HG03575 (cell line): ENCODE results near the gene NR2C1.
A peak's percentile ranks its signal among the peaks of the same experiment; 100 is the strongest.
"Not testable (repeated sequence)": the region's sequence is repeated elsewhere in the genome, so short reads cannot be mapped to it uniquely, and the experiment has no call there.

Source experiments
- ATAC-seq: cut with Tn5 transposase; IDR thresholded peaks from one replicate; pipeline ENCODE4 v1.9.1; 2021; ENCODE audit not compliant: unreplicated experiment, insufficient number of reproducible peaks, low FRiP score; ENCODE audit errors: extremely low read depth

NR2C1 gene

DNA sequence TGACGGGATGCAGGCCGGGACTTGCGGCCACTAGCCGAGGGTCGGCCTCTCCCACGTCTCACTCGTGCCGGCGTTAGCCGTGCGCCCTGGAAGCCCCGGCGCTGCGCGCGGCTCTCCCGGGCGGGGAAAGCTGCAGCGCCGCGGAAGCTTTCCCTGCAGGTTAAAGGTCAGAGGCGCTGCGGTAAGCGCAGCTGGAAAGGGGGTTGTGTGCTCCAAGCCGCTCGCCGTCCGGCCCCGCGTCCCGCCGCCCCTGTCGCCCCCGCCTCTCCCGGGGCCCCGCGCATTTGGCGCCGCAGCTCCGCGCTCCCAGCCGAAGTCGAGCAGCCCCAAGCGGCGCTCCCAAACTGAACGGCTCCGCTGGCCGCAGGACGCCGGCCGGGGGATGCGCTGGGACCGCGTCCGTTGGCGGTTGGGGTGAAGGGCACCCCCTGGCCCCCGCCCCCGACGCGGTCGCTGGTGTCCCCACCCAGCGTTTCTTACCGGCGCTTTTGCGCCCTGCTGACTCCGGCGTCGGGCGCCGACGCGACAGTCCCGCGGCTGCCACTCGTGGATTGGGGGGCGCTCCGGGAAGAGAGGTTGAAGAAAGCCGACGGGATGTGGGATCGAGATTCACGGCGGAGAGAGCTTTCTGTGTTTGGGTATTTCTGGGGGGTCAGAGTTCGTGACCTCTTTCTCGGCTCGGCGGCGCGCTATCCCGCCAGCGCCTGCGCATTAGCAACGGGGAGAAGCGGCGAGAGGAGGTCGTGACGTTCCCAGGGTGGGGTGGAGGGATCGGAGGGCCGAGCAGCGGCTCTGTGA, at the start of gene NR2C1:
Gene NR2C1 (minus strand): TSS at position 719 of the 798 bp plus-strand sequence. CDS start 6,234 bp downstream, outside the sequence.
- ATAC-seq = peak; percentile 67

- no peak for ATAC-seq
These were observed 45.4 kb upstream of the NR2C1 start for GRCh38 chr12:95118788-95119179.

GRCh38 chr12:95118138-95118787, 44.8 kb upstream of the NR2C1 start:
- ATAC-seq = no peak

DNA sequence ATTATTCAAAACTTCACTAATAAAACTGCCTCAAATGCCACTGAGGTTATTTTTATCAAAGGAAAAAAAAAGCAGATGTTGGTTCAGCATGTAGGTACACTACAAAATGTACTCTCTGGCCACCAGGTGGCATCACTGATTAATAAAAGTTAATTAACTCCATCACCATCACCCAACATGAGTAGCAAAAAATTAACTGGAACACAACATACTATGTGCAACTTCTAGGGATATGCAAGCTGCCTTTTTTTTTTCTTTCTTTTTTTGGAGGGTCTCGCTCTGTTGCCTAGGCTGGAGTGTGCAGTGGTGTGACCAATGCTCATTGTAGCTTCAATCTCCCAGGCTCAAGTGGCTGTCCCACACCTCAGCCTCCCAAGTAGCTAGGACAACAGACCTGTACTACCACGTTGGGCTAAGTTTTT, 43.8 kb upstream of the NR2C1 start:
- ATAC-seq = no peak

DNA sequence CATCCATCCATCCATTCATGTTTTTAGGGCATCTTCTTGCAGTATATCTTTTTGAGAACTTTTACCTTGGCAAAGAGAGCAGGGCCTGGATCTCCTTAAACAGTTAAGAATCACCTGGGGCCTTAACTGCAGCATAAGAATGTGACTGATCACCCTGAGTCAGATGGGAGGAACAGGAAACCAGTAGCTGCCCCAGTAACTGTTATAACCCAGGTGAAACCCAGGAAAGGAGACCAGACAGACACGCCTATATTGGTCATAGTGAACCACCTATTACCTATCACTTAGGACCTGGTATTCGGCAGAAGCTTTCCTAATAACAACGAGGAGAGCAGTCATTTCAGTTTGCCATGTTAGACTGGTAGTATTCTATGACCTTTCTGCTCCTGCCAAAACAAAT, 43.4 kb upstream of the NR2C1 start:
- ATAC-seq = no peak

- no peak for ATAC-seq
These were observed 42.9 kb upstream of the NR2C1 start for GRCh38 chr12:95116341-95116740.

DNA sequence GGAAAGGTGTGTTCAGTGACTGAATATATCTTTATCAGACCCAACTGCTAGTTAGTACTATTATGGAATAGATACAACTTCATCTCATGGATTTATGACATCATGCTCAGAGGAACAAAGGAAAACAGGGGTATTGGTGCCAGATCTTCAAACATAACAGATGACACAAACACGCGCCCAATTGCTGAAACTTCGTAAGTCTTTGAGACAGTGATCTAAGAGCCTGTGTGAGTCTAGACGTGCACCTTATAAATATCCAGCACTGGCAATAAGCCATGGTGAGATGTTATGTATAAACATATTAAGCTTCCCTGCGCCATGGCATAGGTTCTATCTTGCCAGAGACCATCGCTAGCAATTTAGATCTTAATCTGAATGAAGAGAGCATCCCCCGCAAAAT, 42.2 kb upstream of the NR2C1 start:
- no peak for ATAC-seq

DNA sequence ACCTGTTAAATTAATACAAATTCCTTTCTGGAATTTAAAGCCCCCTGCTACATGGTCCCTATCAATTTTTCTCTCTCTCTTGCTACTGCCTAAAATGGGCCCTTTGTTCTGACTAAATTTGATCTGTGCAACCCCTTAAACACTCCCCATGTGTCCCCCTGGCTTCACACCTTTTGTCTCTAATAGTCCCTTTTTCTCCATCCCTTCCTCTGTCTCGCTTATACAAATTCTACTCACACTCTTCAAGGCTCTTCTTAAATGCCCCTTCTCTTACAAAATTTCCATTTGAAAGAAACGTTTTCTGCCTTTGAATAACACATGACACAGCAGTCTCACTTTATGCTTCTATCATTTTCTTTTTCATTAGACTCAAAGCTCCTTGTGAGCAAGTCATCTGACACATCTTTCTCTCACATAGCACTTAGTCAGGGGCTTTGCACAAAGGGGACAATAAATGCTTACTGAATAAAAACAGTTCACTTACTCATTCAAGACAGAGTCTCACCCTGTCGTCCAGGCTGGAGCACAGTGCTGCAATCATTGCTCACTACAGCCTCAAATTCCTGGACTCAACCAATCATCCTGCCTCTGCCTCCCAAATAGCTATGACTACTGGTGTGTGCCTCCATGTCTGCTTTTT, 41.5 kb upstream of the NR2C1 start:
- no peak for ATAC-seq

DNA sequence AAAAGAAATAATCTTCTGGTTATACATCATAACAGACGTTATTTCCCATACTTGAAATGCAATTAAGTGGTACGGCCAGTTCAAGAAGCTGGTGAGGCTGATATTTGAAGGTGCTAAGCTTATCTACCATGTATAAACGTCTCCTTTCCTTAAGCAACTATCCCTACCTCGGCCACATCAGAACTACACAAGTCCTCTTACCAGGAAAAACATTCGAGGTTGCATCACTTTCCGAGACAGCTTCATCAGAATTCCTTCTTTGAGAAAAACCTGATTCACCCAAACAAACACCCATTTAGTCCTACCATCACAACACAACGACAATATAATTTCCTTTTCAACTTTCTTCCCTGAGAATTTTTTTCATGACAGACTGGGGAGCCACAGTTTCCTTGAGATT, 33.9 kb upstream of the NR2C1 start:
- no peak for ATAC-seq

- ATAC-seq = no peak
These were observed 32.1 kb upstream of the NR2C1 start for GRCh38 chr12:95105540-95105939.

DNA sequence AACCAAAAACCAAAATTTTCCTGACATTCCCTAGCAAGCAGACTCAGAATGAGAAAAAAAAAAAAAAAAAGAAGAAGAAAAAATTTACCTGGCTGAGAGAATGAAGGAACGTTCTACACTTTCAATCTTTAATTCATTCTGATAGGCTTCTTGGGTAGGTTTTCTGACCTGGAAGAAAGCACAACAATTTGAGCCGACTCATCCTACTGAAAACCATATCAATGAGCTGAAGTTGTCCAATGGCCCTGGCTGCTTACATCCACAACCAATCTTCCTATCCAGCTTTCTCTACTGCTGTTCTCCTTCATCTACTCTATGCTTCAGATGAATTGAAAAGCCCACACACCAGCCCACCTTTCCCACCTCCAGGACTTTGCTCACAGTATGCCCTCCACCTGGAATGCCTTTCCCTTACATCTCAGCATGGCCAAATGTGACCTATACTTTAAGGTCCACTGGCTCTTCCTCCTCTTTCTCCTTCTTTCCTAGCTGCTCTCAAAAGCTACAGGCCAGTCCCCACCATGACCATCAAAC, 31.6 kb upstream of the NR2C1 start:
- ATAC-seq = no peak

DNA sequence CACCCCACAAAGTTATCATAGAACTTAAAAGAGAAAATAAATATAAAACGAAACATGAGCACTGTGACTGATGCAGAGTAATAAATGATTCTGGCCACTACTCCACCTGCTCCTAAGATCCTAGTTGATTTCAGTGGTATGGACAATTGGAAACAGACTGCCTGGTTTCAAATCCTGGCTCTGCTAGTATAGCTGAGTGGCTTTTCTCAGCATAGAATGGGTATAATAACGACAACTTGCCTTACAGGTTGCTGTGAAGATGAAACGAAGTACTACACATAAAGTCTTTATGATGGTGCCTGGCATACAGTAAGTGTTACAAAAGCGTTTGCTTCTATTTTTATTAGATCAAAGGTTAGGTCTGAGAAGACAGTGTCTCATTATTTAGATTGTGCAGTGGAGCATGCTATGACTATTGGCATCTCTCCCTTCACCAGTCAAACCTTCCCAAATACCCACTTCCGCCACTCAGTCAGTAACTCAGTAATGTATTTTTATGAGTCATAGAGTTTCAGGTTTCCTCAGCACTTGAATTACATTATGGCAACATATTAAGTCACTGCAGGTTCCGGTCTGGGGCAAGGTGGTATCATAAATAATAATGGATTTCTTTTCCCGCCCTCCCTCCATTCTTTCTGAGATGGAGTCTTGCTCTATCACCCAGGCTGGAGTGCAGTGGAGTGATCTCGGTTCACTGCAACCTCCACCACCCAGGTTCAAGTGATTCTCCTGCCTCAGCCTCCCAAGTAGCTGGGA, 29.7 kb upstream of the NR2C1 start:
- peak; percentile 95 for ATAC-seq

DNA sequence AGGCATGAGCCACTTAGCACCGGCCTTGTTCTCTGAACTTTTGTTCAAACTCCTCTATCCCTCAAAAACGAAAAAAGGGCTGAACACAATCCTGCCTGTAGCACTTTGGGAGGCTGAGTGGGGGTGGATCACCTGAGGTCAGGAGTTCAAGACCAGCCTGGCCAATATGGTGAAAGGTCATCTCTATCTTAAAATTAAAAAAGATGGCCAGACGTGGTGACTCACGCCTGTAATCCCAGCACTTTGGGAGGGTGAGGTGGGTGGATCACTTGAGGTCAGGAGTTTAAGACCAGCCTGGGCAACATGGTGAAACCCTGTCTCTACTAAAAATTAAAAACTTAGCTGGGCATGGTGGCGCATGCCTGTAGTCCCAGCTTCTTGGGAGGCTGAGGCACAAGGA, 28.5 kb upstream of the NR2C1 start:
- not testable (repeated sequence) for ATAC-seq

GRCh38 chr12:95100264-95101190, 27.1 kb upstream of the NR2C1 start:
- ATAC-seq = no peak

DNA sequence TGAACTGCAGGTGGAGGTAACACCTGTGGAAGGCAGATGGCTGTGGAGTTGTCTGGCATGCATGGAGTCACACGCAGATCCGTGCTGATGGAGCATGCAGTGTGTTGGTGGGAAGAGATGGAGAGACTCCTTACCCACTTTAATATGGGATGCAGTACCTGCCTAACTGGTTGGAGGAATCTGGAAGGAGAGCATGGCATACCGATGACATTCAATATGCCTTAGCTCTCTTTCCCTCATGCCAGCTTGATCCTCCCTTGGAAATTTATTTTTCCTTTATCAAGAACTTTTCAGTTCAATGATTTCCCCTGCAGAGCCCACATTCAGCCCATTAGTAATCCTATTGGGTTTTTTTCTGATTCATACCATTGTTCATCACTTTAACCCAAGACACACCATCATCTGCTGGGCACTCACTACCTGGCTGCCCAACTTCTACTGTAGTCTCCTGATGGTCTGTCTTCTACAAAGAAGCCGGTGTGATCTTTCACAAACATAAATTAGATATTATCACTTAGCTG, 25.9 kb upstream of the NR2C1 start:
- no peak for ATAC-seq

- no peak for ATAC-seq
These were observed 23.4 kb upstream of the NR2C1 start for GRCh38 chr12:95096852-95097251.

- no peak for ATAC-seq
These were observed 23.0 kb upstream of the NR2C1 start for GRCh38 chr12:95096378-95096777.

DNA sequence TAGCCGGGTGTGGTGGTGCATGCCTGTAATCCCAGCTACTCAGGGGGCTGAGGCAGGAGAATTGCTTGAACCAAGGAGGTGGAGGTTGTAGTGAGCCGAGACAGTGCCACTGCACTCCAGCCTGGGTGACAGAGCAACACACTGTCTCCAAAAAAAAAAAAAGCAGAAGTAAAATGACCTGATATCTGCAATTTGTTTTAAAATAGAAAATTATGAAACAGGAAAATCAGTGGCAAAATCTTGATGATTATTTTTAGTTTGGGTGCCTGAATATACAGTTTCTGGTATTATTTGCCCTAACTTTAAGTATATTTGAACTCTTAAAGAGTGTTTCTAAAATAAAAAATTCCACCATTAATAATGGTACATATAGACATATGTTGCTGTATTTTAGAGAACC, 22.4 kb upstream of the NR2C1 start:
- not testable (repeated sequence) for ATAC-seq
